ENCODE results near the gene ENTPD8. TPM values are rescaled to one million over a fixed set of nuclear protein-coding genes. Genes with fewer than 3 reads are reported as not detected.

ENTPD8 gene
- total and polyA plus RNA-seq, 4 donors, result 0.08 to 0.45 (median 0.21) TPM

DNA sequence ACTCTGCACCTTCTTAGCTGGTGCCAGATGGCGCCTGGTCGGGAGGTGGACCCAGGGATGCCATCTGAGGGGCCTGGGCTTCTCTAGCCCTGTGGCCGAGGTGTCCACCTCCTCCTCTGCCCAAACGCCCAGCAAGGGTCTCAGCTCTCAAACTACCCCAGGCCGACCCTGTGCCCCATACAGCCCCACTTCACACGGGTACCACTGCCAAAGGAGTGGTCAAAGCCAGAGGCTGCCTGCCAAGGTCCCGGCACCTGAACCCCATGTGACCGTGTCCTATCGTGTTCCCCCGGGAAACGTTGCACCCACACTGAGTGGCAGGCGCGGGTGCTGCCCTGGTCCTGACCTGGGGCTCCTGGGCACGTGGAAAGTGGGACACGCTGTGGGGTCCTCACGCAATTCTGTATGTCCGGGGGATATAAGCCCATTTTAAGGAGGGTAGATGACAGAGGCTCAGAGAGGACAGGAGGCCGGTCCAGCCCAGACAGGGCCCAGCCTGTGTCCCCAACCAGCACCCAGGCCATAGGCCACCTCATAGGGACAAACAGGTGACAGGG is 1.9 kb downstream of the ENTPD8 start:
- WGBS, 2 donors, result 67 to 76% methylated on average over 18 of the region's 18 CpGs
- H3K9me3 ChIP-seq (ENCODE audit: control insufficient read depth in 4 of 4, insufficient read depth in 3 of 4, low read length in 3 of 4), result no peaks in the 10 kb centered on the region
- DNase-seq (no peak), ATAC-seq (ENCODE audit: insufficient read depth, low FRiP score) (no peak)
- H3K36me3 ChIP-seq (ENCODE audit: control insufficient read depth in 4 of 4, insufficient read depth in 4 of 4, low read length in 4 of 4), result no peaks in the 10 kb centered on the region
- H3K4me3 ChIP-seq, result no peak overlapping the region
- TF ChIP-seq, protein P1, sequence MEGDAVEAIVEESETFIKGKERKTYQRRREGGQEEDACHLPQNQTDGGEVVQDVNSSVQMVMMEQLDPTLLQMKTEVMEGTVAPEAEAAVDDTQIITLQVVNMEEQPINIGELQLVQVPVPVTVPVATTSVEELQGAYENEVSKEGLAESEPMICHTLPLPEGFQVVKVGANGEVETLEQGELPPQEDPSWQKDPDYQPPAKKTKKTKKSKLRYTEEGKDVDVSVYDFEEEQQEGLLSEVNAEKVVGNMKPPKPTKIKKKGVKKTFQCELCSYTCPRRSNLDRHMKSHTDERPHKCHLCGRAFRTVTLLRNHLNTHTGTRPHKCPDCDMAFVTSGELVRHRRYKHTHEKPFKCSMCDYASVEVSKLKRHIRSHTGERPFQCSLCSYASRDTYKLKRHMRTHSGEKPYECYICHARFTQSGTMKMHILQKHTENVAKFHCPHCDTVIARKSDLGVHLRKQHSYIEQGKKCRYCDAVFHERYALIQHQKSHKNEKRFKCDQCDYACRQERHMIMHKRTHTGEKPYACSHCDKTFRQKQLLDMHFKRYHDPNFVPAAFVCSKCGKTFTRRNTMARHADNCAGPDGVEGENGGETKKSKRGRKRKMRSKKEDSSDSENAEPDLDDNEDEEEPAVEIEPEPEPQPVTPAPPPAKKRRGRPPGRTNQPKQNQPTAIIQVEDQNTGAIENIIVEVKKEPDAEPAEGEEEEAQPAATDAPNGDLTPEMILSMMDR (IDR thresholded peaks at IDR 0.05; ENCODE audit: control extremely low read depth, extremely low read depth), result no peak
- H3K27me3 ChIP-seq (ENCODE audit: control insufficient read depth in 3 of 3, insufficient read depth in 3 of 3, low read length in 2 of 3), result no peaks in the 10 kb centered on the region
- no peak overlapping the region for H3K9ac ChIP-seq (ENCODE audit: insufficient read depth in 1 of 2, low read length in 2 of 2)
- H3K27ac ChIP-seq (ENCODE audit: low read depth in 1 of 2, low read length in 1 of 2), result no peak overlapping the region
- H3K4me1 ChIP-seq (ENCODE audit: control insufficient read depth in 5 of 5, insufficient read depth in 5 of 5, low read length in 5 of 5), result peaks cover 0 to 10% (median 0%) of the 10 kb centered on the region in 5 donors

DNA sequence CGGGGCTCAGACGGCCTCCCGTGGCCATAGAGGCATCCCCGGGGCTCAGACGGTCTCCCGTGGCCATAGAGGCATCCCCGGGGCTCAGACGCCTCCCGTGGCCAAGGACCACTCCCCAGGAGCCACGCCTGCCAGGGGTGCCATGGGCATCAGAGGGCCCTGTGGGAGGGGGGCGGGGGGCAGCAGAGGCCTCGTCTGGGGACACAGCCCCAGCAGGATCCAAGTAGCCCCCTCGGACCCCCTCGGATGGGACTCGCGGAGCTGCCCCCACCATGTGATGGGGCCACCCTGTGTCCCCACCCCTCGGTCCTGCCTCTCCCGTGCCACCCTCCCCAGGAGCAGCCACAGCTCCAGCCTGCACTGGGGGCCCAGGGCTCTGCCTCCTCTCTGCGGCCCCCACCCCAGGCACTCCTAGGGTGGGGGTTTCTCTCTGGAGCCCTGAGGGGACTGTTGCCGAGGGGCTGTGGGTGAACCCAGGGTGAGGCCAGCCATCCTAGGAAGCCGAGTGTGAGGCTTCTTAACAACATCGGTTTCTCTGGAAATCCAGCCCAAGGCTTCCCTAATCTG is 2.5 kb downstream of the ENTPD8 start:
- ATAC-seq (ENCODE audit: insufficient read depth, low FRiP score) (no peak), DNase-seq (no peak)
- Histone ChIP-seq H3K9me3 (ENCODE audit: control insufficient read depth in 4 of 4, insufficient read depth in 3 of 4, low read length in 3 of 4) (no peaks in the 10 kb centered on the region), H3K27me3 (ENCODE audit: control insufficient read depth in 3 of 3, insufficient read depth in 3 of 3, low read length in 2 of 3) (no peaks in the 10 kb centered on the region), H3K4me1 (ENCODE audit: control insufficient read depth in 5 of 5, insufficient read depth in 5 of 5, low read length in 5 of 5) (peaks cover 0 to 10% (median 0%) of the 10 kb centered on the region in 5 donors), H3K4me3 (no peak overlapping the region), H3K27ac (ENCODE audit: low read depth in 1 of 2, low read length in 1 of 2) (no peak overlapping the region), H3K36me3 (ENCODE audit: control insufficient read depth in 4 of 4, insufficient read depth in 4 of 4, low read length in 4 of 4) (no peaks in the 10 kb centered on the region), H3K9ac (ENCODE audit: insufficient read depth in 1 of 2, low read length in 2 of 2) (no peak overlapping the region)
- 81 to 83% methylated on average over 21 to 22 of the region's 22 CpGs for WGBS, 2 donors
- TF ChIP-seq, protein P1 (IDR thresholded peaks at IDR 0.05; ENCODE audit: control extremely low read depth, extremely low read depth), result no peak

DNA sequence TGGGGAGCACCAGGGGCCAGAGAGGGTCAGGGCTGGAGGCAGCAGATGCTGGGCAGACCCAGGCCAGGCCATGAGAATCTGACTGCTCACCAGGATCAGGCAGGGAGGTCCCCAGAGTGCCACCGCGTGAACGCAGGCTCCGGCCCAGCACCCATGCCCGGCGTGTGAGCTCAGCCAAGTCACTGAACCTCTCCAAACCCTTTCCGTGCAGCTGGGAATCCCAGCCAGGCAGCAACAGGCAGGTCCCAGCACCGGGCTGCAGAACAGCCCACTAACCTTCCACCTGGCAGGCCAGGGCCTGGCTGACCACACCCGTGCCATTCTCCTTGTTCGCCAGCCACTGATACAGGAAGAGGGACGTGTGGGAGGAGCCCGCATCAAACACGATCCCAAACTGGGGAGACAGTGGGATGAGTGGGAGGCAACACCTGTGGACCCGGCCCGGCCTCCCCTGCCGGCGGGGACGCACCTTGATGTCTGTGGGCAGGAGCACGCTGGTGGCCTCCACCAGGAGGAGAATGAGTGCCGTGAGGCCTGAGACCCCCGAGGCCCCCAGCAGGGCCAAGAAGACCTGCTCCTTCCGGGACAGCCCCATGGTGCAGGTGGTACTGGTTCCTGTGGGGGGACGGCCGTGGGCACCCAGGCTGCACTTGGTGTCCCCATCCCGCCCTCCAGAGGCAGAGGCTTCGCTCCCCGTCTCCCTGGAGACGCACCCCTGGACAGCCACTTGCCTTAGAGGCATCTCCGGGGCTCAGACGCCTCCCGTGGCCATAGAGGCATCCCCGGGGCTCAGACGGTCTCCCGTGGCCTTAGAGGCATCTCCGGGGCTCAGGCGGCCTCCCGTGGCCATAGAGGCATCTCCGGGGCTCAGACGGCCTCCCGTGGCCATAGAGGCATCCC is 3.2 kb downstream of the ENTPD8 start:
- Histone ChIP-seq H3K36me3 (ENCODE audit: control insufficient read depth in 4 of 4, insufficient read depth in 4 of 4, low read length in 4 of 4) (no peaks in the 10 kb centered on the region), H3K4me3 (no peak overlapping the region), H3K9me3 (ENCODE audit: control insufficient read depth in 4 of 4, insufficient read depth in 3 of 4, low read length in 3 of 4) (no peaks in the 10 kb centered on the region), H3K27ac (ENCODE audit: low read depth in 1 of 2, low read length in 1 of 2) (no peak overlapping the region), H3K27me3 (ENCODE audit: control insufficient read depth in 3 of 3, insufficient read depth in 3 of 3, low read length in 2 of 3) (no peaks in the 10 kb centered on the region), H3K4me1 (ENCODE audit: control insufficient read depth in 5 of 5, insufficient read depth in 5 of 5, low read length in 5 of 5) (peaks cover 0 to 10% (median 0%) of the 10 kb centered on the region in 5 donors), H3K9ac (ENCODE audit: insufficient read depth in 1 of 2, low read length in 2 of 2) (no peak overlapping the region)
- ATAC-seq (ENCODE audit: insufficient read depth, low FRiP score) (no peak), DNase-seq (no peak)
- 83 to 88% methylated on average over 39 to 40 of the region's 40 CpGs for WGBS, 2 donors
- TF ChIP-seq, protein P1 (IDR thresholded peaks at IDR 0.05; ENCODE audit: control extremely low read depth, extremely low read depth), result no peak

Measured in lung (tissue), 12 donors.